Measurements from ENCODE around the gene LIMK2.
"Not testable (repeated sequence)": the region's sequence is repeated elsewhere in the genome, so short reads cannot be mapped to it uniquely, and the experiment has no call there.

The LIMK2 gene

DNA sequence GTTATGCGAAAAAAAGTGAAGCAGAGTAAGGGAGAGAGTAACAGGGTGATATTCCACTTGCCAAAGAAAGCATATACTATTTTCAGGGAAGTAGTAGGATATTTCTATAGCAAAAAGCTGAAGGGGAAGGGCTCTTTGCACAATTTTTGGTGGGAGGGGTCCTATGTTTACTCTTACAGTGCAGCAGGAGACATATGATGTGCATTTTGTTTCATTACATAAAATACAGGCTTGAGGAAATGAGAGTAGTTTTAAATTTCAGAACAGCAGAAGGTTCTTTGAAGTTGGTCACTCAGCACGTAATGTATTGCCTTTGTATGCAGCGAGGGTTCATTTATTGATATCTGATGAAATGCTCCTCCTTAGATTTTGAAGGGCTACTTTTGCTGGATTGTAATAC is 83.3 kb downstream of the LIMK2 start:
- no peak for DNase-seq

DNA sequence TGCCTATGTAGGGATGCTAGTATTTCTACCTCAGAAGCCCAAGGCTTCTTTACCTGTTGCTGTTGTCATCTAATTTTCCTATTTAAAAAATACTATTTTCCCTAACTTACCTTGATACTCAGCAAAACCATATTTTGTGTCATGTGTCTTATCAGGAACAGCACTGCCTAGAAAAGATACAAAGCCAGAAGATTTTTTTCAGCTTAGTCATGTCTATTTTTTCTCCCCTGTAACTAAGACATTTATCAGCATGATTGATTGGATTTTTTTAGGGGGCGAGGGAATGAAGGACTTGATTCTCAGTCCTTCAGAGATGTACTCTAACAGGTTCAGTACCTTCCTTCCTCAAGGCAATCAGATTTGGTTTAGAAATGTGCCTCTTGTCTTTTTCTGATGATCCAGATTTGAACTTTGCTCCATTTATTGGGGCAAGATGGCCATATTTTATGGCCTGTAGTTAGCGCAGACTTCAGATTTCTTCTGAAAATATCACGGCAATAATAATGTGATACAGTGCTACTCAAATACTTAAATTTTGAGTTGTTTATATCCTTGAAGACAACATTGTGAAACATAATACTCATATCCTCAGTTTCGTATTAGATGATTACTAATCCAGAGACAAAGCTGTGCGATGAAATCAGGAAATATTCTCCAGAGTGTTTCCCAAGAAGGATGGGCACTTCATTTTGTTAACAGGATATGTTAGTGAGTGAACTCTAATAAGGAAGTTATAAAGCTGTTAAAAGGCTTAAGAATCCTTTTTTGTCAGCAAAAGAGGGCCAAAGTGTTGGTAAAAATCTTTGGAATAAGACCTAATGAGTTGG is 83.9 kb downstream of the LIMK2 start:
- no peak for DNase-seq

DNA sequence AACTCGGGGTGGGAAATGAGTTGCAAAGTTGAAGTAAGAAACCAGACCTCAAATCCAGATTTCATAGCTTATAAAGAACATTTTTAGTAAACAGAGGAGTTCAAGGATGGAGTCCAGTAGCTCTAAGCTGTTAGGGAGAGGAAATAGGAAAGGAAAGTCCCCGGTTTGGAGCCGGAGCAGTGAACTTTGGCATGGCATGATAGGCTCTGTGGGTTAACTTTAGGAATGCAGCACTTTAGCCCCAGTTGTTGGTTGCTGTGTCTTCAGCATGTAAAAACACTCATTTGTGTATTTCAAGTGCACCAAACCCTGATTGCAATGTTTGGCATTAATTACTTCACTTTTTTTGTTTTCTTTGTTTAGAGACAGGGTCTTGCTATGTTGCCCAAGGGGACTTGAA is 88.8 kb downstream of the LIMK2 start:
- DNase-seq, result no peak

DNA sequence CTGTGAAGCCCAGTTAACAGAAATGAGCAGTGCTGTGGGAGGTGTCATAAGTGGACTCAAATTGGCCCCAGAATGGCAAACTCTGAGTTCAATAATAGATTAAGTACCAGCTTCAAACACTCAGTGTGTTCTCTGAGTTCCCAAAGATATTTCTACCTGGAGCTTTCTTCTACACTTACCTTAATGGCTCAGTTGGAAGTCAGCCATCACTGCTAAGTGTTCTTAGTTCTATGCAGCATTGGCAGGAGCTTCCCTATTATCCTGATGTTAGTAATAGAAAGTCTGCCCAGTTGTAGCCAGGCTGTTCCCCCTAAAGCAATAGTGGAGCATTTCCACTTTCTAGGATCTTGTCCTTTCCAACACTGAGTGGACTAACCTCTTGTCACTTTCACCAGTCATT is 89.9 kb downstream of the LIMK2 start:
- no peak for DNase-seq

DNA sequence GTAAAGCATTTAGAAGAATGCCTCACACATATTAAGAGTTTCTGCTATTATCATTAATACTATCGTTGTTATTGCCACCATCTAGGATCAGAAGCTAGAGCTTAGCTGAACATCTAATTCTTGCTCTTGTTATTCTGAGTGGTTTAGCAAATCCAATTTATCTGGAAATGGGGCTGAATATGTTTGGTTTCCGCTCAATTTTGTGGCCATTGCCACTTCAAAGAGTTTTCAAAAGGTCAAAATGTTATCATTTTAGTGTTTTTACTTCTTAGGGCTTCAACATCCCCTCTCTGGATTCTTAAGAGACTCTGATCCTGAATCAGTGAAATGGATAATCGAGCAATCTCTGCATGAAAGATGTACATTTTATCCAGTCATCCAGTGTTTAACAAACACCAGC is 90.4 kb downstream of the LIMK2 start:
- DNase-seq, result no peak

DNA sequence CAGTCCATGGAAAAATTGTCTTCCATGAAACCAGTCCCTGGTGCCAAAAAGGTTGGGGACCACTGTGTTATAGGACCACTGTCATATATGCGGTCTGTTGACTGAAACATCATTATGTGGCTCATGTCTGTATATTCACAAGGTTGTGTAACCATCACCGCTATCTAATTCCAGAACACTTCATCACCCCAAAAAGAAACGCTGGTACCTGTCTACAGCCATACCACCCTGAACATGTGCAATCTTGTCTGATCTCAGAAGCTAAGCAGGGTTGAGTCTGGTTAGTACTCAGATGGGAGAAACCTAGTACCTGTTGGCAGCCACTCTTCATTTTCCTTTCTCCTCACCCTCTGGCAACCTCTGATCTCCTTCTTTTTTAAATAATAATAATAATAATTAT is 93.1 kb downstream of the LIMK2 start:
- no peak for DNase-seq

DNA sequence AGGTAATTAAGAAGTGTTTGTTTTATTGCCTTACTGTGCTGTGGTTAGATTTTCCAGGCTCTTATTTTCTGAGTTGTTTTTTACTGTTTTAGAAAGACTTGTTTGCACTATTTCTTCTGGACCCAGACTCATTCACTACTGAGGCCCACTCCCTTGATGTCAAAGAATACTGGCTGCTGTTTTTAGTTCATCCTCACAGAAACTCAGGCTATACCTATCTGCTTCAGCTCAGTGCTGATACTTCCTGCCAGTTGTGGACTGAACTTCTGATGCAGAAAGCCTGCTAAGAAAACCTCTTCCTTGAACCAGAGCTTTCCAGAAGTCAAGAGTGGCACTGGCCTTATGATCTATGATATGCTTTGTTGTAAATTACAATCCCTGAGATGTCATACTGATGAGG is 96.1 kb downstream of the LIMK2 start:
- DNase-seq, result no peak

DNA sequence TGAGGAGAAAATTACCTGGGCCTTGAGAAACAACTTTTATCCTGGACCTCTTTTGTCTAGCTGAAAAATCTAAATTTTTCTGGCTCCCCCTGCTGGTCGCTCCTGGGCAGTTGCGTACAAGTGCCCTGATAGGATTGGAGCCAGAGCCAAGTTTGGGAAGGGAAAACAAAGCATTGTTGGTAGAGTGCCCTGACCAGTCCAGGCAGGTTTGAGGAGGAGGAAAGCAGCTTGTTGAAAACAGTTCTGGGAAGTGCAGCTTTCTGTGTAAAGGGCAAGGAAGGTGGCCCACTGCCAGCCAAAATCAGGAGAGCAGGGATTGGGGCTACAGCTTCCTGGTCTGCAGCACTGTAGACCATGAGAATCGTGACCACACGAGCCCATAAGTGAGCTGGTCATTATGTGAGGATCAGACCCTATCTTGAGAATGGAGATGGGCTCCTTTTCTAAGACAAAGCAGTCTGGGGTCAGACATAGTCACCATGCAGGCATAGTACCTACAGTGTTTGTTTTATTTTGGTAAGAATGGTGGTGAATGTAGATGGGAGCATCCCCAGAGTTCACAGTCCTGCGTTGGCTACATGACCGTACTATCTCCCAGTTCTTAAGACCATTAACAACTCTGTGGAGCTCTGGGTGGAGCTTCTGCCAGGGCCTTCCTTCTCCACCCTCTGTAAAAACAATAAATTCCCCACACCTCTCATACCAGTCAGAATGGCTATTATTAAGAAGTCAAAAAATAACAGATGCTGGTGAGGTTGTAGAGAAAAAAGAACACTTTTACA is 101.5 kb downstream of the LIMK2 start:
- peak; percentile 75 for DNase-seq

DNA sequence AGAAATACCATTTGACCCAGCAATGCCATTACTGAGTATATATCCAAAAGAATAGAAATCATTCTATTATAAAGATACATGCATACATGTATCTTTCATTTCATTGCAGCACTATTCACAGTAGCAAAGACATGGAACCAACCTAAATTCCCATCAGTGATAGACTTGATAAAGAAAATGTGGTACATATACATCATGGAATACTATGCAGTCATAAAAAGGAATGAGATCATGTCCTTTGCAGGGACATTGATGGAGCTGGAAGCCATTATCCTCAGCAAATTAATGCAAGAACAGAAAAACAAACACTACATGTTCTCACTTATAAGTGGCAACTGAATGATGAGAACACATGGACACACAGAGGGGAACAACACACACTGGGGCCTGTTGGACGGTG is 102.1 kb downstream of the LIMK2 start:
- DNase-seq, result not testable (repeated sequence)

DNA sequence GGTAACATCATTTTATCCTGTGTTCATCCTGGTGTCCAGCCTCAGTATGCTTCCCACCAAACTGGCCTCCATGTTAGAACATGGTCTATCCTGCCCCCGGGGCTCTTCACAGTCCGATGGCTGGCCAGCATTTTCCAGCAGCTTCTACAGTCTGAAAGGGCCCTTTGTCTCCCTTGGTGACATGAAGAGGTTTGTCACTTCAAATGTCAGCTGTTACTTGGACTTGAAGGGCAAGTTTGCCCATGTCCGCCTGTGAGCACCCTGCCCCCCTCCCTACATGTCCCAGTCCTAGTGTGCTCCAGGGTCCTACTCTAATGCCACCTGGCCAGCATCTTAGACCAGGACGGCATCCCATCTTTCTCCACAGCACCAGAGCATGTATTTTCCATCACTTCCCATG is 109.3 kb downstream of the LIMK2 start:
- DNase-seq, result no peak

DNA sequence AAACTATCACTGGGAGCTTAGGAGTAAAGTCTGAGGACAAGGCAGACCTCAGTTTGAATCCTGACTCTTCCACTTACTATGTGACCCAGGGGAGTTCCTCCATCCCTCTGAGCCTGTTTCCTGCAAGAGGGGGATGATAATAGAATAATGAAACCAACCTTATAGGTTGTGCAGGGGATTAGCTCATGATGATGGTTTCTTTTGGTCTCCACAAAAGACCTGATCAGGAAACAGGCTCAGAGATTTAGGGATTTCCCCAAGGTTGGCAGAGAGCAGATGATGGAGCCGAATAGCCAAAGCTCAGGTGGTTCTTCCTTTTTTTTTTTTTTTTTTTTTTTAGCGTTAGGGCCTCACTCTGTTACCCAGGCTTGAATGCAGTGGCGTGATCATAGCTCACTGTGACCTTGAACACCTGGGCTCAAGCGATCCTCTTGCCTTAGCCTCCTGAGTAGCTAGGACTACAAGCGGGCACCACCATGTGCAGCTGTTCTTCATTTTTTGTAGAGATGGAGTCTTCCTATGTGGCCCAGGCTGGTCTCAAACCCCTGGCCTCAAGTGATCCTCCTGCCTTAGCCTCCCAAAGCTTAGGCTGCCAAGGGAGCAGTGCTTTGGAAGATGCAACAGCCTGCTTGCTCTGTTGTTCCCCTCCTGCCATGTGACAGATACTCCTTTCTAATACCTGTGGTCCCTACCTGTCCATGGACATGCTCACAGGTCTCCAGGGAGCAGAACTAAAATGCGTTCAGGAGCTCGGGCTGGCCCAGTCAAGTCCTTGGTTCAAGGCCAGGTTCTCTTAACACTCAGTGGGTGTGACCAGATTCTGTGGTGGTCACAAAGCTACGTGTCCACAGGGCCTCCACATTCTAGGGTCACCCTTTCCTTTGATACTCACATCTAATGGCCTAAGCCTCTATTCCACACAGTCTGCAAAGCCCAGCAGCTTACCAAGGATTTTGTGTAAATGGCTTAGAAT is 111.8 kb downstream of the LIMK2 start:
- DNase-seq, result no peak

DNA sequence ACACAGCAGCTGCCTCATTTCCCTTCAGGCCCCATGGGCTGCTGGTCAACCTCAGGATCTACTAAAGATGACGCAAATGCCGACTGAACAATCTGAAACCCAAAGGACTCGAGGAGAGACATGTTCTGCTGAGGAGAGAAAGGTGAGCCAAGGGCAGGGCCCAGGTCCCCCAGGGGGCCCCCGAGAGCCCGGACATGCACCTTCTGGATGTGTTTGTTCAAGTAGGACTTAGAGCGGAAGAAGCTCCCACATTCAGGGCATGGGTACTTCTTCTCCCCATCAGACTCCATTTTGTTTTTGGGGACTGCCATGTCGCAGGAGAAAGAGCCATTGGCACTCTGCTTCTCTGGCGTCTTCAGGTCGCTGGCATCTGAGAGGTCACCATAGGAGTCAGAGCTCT is 114.8 kb downstream of the LIMK2 start:
- no peak for DNase-seq

DNA sequence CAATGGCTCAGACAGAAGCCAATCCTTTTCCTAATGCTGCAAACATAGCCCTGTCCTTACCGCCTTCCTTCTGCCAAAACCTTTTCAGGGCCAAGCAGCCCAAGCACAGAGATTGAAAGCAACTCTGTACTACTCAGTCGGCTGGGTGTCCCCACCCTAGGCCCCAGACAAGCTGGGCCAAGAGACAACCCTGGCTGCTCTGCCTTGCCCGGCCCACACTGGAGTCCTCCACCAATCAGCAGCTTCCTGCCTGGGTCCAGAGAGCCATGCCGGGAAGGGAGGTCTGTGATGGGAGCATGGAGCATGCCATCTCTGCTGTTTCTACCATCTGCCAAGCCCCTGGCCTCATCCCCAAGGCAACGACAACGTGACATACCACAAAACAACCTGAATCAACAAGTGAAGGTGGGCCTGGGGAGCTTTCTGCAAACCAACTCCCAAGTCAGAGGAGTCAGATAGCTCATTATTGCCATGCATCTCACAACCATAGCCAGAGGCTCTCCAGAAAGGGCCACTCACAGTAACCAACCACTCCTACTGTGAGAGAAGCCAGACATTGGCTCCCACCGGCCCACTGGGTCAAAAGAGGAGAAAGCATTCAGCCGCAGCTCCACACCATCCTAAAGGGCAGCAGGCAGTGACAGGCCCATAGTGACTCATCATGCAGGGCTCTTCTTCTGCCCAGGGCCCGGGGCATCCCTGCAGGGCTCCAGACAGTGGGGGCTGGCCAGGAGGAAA is 115.9 kb downstream of the LIMK2 start:
- DNase-seq, result no peak

DNA sequence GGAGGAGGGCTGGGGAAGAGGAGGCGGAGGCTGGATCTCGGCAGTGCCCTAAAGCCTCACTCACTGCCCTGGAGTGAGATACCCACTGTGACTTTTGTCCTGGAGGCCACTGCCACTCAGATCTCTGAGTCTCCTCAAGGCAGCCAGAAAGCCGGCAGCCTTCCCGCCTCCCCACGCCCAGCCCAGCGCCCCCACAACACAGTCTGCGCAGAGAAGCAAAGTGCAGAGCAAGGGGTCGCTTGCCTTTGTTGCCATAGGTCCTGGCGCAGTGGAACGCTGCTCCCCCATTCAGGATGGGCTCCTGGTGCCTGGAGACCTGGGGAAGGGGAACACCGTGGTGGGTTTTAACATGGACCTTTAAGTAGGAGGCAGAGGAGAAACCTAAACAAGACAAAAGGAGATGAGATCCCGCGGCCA is 116.5 kb downstream of the LIMK2 start:
- no peak for DNase-seq

DNA sequence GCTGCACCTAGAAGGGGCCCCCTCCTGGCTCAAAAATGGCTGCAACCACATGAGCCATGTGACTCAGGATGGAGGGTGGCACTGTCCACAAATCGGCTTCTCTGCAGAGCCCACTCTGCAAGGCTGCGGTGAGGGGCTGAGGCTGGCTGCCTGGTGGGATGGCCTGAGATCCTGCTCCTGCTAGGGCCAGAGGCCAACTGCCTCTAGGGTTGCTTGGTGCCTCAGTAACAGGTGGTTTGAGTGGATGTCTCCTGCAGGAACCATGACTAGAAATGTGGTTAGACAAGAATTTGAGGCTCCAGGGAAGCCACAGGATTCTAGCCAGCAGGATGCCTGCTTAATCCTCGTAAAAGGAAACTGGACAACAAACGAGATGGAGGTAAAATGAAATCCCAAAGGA is 116.9 kb downstream of the LIMK2 start:
- no peak for DNase-seq
